H4 (cell line): Measurements from ENCODE around the gene DOCK9. TPM values are rescaled to one million over a fixed set of nuclear protein-coding genes. Genes with fewer than 3 reads are reported as not detected.
A peak's percentile ranks its signal among the peaks of the same experiment; 100 is the strongest.

Source experiments
- DNase-seq: peaks from one replicate; pipeline ENCODE4 v3.0.0-alpha.2; 2015; ENCODE audit warnings: low spot score
- total RNA-seq: library from RNA; depleted of rRNA; stranded (reverse); fragments of >200 nt; shearing (Covaris generic); gene quantifications from 2 replicates; pipeline ENCODE4 v1.2.3, GENCODE V29; 2014

Gene DOCK9
- total RNA-seq, 1 experiment from 2014 or later, result 2.3 TPM

DNA sequence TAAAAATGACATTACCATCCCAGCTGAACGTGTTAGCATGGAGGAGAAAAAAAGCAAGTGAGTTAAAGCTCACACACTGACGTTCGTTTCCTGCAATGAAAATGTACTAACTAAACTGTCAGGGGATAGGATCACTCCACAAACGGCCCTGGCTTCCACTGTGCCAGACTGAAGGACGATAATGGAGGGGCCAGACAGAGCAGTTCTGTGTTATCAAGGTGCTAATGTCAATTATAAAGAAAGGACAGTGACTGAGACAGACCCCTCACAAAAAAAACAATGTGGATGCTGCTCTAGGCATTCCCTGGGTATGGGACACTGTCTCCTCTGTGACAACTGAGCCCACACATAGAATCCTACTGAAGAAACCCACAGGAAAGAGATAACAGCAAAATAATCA lies 181.7 kb downstream of the DOCK9 start:
- no peak for DNase-seq

DNA sequence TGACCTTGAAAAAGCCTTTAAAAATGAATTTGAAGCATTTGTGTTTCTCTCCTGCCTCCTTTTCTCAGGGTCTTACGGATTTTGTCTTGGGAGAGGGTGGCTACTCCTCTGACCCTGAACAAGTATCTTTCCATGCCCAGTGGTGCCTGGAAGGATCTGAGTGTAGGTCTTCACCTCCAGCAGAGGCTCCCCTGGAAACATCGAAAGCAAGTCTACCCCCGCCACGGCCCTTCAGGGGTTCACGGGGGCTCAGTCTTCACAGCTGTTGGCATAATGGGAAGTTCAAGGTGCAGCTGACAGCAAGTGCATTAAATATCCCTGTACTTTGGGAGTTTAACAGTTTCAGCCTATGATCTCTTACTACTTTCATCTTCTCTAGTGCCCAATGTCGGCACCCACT lies 182.6 kb downstream of the DOCK9 start:
- DNase-seq, result no peak

DNA sequence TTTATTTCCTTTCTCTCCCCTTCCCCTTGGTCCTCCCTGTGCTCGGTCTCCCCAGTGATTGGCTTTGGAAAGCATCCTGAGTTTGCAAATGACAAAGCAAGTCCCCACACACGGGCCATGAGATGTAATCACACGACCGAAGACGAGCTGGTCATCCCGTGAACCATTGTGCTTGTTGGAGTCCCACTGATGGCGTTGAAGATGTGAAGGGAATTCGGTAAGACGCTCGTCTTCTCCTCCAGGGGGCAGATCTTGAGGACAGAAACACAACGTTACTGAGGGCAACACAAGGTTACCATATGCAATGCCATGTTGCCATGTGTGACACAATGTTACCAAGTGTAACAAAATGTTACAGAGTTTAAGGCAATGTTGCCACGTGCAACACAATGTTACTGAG lies 183.4 kb downstream of the DOCK9 start:
- DNase-seq, result no peak

DNA sequence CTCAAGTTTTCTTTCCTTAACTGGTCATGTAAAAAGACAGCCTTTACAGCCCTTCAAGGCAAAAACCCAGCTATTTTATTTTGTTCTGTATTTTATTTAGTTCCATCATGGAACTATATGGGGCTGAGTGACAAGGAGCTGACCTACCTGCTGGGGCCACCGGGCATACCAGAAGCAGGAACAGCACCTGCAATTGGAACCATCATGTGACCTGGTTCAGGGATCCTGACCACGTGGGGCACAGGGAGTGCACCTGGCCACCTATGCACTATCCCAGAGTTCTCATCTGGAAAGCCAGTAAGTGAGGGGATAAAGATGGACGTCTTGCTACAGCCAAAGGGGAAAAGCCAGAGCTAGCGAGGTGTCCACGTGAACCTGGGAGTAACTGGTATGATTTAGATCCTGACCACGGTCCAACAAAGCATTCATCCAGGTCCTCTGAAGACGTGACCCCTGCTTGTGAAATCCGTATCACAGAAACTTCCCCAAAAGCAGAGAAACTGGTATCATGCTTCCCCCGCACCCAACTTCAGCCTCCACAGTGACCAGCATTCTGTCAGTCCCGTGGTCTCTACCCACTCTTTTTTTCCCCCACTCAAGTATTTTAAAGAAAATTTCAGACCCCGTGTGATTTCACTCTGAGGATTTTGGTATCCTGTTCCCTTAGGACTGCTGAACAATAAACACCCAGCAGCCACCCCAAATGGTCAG lies 184.9 kb downstream of the DOCK9 start:
- no peak for DNase-seq

DNA sequence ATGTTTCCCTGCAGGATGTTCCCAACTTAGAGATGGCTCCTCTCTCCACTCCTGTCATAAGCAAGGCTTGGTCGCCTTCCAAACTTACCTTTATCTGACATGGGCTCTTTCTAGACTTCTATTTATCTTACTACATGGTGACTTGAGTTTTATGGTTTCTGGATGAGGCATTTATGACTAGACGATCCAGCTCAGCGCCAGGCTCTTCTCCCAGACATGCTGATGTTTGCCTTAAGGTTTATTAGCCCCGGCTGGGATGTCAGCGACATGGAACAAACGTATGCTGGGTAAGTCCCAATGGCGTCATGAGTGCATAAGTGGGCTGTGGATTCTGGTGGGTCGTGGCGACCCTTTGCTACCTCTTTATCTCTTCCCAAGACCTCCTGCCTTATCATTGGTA lies 185.5 kb downstream of the DOCK9 start:
- DNase-seq, result no peak

DNA sequence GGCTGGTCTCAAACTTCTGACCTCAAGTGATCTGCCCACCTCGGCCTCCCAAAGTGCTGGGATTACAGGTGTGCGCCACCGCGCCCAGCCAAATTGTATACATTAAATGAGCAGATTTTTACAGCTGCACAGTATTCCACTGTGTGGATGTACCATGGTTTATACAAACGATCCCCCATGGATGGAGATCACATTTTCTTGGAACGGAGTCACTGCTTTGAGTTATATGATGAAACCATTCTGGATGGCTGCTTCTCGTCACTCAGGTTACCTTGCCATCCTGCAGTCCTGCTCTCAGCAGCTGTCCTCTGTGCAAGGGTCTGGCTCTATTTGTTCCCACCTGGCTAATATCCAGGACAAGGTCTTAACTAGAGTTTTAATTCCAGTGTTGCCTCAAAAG lies 186.3 kb downstream of the DOCK9 start:
- no peak for DNase-seq

DNA sequence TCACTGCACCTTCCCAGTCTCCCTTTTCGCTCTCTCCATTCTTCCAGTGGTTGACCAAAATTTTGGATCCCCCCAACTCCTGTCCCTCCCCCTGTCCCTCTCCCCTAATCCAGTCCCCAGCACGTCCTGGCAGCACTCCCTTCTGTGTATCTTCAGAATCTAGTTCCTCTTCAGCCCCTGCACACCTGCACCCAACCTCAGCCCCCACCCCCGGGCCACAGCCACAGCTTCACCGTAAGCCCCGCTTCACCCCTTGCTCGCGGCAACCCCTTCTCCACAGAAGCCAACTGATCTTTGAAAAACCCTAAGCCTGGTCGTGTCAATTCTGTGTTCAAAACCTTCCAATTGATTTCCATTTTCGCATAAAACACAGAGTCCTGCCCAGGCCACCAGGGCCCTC lies 189.9 kb downstream of the DOCK9 start:
- no peak for DNase-seq

DNA sequence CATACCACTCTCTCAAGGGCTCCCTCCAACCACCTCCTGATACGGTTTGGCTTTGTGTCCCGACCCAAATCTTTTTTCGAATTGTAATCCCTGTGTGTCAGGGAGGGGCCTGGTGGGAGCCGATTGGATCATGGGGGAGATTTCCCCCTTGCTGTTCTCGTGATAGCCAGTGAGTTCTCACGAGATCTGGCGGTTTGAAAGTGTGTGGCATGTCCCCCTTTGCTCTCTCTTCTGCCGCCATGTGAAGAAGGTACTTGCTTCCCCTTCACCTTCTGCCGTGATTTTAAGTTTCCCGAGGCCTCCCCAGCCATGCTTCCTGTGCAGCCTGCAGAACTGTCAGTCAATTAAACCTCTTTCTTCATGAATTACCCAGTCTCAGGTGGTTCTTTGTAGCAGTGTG lies 190.7 kb downstream of the DOCK9 start:
- DNase-seq, result no peak

DNA sequence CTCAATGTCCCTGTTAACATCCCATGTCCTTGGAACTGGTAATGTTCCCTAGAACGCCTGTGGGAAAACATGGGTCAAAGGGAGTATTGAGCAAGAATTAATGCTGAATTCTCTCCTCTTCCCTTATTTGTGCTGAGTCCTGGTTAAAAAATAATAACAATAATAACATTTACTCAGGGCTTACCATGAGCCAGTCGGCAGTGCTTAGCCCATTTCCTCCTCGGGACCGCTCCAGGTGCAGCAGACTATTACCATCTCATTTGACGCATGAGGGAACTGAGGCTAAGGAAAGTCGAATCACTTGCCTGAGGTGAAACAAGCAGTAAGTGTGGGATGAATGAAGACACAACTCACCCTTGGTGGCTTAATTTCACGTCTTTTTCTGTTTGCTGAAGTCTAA lies 191.8 kb downstream of the DOCK9 start:
- DNase-seq, result no peak

DNA sequence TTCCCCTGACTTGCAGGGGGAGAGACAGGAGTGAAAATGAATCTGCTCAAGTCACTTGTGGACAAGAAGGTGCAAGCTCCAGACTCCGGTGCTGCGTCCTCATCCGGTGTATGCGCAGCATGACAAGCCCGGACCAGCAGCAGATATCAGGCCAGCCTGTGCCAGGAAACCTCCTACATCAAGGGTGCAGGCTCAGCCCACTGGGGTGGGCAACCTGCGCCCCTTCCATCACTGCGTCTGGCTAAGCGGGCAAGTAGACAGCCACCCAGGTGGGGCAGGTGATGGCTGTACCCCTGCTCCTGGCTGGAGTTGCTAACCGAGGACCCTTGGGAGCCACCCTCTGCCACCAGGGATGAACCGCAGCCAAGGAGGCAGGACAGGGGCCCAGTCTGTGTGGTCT lies 192.5 kb downstream of the DOCK9 start:
- no peak for DNase-seq

DNA sequence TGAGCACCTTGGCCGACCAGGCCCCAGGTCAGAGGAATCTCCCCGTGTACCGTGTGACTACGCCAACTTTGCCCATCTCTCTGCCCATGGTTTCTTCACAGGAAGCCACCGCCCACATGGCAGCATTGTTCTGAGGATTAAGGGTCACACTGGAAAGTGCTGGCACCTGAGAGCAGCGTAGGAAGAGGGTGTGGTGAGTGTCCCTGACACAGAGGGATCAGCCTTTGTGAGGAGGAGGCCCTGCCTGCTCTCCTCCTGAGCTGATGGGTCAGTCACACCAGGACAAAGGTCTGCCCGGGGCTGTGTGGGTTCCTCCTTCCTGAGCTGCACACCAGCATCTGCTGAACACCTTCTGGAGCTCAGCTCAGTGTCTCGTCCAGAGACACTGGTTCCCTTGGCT lies 193.2 kb downstream of the DOCK9 start:
- DNase-seq, result no peak

DNA sequence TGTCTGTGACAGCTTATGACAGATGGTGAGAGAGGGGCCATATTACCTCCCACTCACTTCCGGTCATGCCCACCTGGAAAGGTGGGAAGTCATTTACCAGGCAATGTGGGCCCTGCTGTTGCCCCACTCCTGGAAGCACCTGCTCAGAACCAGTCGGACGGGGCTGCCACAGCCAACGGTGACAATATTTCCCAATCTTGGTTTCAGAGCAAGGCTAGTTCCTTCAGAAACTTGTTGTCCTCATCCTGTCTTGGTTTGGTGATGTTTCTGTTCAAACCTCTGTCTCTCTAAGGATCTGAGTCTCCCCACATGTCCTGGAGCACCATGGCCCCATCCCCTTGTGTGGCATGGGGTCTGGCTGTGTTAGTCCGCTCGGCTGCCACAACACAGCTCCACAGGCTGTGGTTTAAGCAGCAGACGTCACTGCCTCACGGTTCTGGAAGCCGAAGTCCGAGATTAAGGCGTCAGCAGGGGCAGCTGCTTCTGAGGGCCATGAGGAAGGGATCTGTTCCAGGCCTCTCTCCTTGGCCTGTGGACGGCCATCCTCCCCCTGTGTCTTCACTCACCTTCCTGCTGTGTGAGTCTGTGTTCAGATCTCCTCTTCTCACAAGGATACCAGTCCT lies 193.9 kb downstream of the DOCK9 start:
- DNase-seq, result no peak

DNA sequence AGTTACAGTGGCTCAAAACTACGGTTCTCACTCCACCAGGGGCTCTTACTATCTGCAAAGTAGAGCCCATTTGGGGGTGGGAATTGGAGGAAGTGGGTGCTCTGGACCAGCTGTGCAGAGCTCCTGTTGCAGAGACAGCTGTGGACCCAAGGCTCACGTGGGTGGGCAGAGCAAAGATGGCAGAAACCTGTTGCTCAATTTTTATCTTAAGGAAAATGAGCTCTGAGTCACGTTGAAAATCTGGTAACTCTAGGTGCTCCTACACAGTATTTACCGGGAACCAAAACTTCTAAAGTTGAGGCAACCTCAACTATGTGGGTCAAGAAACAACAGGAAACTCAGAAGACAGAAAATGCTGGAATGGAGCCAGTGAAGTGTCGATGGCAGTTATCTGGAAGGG lies 195.2 kb downstream of the DOCK9 start:
- peak; percentile 15 for DNase-seq

DNA sequence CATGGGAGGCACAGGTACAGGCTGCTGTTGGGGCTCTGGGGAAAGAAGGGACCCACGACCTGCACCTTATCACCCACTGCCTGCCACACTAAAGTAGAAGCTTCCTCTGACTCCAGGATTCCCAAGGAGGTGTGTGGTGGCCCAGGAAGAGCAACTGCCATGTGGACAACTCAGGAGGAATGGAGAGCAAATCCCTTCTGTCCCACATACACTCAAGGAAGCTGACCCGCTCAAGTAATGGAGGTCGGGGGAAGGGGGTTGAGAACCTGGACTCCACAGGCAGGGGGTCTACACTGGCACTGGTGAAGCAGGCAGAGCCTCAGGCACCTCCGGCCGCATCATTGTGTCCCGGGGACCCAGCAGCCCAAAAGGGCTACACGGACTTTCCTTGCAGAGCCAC lies 196.0 kb downstream of the DOCK9 start:
- no peak for DNase-seq

DNA sequence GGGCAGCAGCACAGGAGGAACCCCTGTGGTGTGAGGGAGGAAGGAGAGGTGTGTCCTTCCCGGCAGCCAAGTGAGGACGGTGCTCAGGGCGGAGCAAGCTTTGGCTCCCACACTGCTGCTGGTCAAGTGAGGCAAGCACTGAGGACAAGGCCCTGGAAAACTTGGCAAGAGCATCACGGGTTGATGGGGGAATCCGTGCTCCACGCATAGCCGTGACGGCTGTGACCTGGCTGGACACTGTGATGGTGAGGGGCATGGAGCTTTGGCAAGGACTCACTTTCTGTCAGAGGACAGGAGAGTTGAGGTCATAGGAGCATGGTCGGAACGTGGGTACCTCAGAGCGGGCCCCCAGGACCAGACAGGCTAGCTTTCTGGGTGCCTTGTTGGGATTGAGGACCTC lies 196.4 kb downstream of the DOCK9 start:
- no peak for DNase-seq

DNA sequence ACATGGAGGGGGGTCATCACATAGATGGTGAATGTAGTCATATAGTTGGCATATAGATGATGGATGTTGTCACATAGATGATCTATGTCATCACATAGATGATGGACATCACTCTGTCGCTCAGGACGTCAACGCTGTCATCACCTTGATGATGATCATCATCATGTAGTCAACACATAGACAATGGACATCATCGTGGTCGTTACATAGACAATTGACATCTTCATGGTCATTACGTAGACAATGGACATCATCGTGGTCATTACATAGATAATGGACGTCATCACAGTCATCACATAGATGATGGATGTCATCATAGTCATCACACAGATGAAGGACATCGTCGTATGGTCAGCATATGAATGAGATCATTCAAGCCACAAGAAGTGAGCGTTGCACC lies 196.8 kb downstream of the DOCK9 start:
- no peak for DNase-seq

DNA sequence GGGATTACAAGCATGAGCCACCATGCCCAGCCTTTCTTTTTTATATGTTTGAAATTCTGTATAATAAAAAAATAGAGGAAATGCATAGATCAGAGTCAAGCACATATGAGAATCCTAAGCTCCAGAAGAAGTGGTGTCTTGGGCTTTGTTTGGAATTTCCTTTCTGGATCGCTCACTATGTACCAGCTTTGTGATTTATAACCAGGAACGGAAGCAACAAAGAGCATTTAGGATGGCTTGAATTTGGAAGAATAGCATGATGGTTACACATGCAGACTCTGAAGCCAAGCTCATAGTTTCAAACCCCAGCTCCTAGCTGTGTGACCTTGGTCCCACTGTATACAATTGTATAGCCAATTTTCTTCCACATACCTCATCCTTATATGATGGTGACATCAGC lies 197.4 kb downstream of the DOCK9 start:
- no peak for DNase-seq

DNA sequence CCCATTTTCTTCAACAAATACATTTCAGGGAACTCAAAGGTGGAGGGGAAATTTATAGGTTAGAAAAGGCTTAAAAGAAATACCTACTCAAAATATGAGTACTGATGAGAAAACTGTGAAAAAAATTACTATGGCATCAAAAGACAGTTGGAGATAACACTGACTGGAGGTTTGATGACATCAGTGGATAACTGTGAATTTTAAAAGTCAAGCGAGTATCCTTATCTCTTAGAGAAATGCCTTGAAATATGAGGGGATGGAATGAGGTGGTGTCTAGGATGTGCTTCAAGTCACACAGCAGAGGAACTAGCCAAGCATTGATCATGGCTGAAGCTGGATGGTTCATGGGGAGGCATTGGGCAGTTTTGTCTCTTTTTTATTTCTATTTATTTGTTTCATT lies 198.2 kb downstream of the DOCK9 start:
- no peak for DNase-seq

DNA sequence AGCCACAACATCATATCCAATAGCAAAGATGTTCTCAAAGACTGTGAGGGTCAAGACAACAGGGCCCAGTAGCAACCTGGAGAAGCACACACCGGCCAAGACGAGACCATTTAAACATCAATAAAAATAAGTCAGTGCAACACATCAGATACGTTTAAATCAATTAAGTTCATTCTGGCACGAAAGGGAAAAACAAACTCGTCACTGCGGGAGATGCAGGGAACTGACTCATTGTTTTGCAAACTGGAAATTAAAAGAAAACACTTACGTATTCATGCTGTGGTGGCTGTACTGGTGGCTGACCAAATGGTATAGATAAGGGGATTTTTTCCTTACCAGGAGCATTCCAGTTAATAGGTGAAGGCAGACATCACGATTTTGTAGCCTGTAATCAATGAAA lies 199.1 kb downstream of the DOCK9 start:
- DNase-seq, result peak; percentile 27

DNA sequence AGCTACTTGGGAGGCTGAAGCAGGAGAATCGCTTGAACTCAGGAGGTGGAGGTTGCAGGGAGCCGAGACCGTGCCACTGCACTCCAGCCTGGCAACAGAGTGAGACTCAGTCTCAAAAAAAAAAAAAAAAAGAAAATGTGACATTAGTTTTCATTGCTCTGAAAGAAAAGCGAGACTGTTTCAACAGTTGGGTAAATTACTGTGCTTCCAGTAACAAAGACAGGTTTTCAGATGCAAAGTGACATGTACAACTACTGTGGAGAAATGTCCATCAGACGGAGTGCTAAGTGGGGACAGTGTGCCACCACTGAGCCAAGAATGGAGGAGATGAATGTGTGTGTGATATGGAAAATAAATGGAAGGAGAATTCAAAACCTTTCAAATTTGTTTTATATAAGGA lies 201.2 kb downstream of the DOCK9 start:
- no peak for DNase-seq

DNA sequence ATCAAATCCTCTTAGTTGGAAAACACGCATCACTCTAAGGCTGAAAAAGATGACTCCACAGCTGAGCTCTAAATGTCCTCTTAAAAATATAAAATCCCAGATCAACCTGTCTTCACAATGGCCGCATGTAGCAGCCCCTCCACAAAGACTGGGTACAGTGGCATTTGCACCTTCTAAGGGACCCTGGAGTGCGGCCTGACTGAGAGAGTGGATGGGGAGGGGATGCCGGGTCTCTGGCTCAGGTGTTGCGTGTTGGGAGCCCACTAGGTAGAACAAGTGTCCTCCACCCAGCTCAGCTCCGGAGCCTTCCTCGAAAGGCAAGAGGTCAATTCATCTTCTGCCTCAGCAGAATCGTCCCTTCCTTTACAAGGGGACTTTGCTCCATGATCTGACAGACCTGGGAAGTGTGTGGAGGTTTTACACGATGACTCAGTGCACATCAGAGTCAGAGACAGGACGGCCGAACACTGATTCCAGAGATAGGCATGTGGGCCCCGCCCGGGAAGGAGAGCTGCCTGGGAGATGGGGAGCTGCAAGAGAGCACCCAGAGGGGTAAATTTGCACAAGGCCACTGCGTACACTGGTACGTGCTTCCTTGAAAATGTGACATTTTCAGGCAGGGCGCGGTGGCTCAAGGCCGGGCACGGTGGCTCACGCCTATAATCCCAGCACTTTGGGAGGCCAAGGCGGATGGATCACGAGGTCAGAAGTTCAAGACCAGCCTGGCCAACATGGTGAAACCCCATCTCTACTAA lies 201.8 kb downstream of the DOCK9 start:
- no peak for DNase-seq

DNA sequence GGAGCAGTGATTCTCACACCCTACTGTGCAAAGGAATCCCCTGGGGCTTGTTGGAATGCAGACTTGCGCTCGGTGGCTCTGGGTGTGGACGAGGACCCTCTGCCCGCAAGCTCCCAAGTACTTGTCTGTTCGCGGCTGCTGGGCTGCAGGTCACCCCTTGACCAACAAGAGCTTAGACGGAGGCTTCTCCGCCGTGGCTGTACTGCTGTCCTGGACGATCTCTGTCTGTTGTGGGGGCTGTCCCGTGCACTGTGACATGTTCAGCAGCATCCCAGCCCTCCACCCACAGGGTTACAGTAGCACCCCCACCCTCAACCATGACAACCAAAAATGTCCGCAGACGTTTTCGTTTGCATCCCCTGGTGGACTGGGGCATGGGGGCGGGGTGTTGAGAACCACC lies 202.5 kb downstream of the DOCK9 start:
- DNase-seq, result no peak

DNA sequence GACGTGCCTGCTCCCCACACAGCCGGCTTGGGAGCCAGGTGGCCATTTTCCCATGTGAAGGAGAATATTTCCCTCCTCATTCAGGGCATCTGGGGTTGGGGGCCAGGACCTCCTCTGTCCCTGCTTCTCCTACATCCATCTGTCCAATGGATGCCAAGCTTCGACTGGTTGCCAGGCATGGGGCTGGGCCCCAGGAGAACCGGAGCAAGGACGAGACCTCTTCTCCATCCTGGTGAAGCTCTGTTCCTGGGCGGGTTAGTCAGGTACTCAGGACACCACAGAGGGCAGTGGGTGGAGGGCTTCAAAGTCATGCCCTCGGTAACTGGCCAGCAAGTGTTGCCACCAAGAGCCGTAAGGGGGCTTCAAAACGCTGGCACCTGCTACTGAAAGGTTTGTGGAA lies 203.1 kb downstream of the DOCK9 start:
- DNase-seq, result no peak
